HG02938 (cell line): Measurements from ENCODE around the gene RAD23A.
"Not testable (repeated sequence)": the region's sequence is repeated elsewhere in the genome, so short reads cannot be mapped to it uniquely, and the experiment has no call there.

ENCODE experiments used
- ATAC-seq: cut with Tn5 transposase; IDR thresholded peaks from one replicate; pipeline ENCODE4 v1.9.1; 2021; ENCODE audit warnings: mild to moderate bottlenecking, moderate library complexity; ENCODE audit not compliant: unreplicated experiment

The RAD23A gene

GRCh38 chr19:12954612-12954962 is 8.9 kb downstream of the RAD23A start:
- ATAC-seq, result no peak

- ATAC-seq, result not testable (repeated sequence)
These were observed 9.9 kb downstream of the RAD23A start for GRCh38 chr19:12955575-12955974.

DNA sequence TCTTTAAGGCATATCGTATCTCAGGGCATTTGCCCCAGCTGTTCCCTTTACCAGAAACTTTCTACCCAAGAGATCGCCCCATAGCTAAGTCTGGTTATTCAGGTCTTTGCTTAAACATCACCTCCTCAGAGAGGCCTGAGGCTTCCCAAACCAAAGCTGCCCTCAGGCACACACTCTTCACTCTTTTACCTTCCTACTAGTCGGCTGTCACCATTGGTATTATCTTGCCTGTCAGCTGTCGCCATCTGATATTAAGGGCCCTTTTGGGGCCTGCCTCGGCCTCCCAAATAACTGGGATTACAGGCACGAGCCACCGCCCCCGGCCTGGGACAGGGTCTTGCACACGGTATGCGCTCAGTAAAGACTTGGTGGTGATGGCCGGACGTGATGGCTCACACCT is 10.3 kb downstream of the RAD23A start:
- ATAC-seq, result no peak

DNA sequence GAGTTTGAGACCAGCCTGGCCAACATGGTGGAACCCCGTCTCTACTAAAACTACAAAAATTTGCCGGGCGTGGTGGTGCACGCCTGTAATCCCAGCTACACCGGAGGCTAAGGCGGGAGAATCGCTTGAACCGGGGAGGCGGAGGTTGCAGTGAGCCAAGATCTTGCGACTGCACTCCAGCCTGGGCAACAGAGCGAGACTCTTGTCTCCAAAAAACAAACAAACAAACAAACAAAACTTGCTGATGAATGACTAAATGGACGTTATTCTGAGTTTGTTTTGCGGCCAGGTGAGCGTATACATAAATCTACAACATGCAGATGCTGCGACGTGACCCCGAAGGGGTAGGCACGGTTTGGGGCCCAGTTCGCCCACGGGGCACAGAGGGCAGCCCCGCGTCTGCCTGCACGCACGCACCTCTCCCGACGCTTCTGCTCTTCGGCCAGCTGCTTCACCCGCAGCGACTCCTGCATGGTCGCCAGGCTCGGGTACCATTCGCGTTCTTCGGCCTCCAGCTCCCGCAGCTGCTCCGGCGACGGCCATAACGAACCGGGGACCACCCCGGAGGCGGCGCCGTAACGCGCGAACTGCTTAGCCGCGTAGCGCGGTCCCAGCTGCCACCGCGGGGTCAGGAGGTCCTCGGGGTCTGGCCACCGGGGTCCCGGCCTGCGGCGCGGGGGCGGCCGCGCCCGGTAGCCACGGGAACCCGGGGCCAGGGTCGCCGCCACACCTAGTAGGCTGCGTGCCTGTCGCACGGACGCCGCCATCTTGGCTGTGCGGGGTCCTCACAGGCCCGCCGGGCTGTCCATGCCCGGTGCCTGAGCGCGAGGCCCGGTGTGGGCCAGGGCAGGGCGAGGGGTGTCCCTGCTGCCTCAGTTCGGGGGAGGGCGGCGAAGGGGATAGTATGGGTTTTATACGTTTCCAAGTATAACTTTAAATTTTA is 11.1 kb downstream of the RAD23A start, which contains the start of gene GADD45GIP1:
GADD45GIP1 (minus strand) TSS at position 778 of the 943 bp plus-strand sequence; CDS start at position 767, 11 bp downstream.
- ATAC-seq, result peak; percentile 68

DNA sequence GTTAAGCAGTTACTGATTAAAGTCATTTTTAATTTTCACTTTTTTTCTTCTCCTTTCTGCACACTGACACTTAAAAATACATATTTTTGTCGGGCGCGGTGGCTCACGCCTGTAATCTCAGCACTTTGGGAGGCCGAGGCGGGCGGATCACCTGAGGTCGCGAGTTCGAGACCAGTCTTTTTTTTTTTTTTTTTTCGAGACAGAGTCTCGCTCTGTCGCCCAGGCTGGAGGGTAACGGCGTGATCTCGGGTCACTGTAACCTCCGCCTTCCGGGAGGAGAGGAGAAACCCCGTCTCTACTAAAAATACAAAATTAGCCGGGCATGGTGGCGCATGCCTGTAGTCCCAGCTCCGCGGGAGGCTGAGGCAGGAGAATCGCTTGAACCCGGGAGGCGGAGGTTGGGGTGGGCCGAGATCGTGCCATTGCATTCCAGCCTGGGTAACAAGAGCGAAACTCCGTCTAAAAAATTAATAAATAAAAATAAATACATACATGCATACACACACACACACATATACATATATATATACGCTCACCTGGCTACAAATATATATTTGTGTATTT is 11.8 kb downstream of the RAD23A start:
- ATAC-seq, result not testable (repeated sequence)

DNA sequence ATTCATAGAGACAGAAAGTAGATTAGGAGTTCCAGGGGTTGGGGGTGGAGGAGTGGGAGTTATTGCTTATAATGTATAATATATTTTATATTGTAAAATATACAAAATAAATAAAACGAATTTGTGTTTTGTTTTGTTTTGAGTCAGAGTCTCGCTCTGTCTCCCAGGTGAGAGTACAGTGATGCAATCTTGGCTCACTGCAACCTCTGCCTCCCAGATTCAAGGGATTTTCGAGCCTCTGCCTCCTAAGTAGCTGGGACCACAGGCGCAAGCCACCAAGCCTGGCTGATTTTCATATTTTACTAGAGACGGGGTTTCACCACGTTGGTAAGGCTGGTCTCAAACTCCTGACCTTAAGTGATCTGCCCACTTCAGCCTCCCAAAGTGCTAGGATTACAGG is 13.8 kb downstream of the RAD23A start:
- no peak for ATAC-seq

DNA sequence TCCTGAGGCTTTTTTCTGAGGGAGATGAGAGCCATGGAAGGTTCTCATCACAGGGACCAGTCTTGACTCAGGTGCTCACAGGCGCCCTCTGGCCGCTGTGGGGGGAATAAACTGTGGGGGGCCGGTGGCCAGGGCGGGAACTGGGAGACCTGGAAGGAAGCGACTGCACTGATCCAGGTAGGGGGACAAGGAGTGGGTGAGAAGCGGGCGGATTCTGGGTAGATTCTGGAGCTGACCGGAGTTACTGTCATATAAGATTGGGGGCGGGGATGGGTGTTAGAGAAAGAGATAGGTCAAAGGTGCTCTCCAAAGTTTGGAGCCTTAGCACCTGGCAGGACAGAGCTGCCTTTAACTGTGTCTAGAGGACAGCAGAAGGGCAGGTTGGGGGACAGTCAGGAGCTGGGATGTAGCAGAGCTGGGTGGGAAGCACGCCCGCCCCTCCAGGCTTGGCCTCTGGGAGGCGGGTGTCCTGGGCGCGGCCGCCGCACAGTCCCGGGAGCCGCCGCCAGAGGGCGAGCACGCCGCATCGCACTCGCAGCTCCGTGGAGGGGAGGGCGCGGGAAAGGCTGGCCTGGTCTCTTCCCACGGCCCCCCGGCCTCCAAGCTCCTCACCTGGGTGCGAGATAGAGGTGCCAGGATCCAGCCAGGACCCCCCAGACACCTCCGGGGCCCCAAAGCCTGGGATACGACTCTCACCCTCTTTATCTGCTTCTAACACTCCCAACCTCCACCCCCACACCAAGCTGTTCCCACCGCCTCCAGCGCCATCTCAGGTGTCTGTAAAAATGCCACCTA is 19.6 kb downstream of the RAD23A start:
- no peak for ATAC-seq

GRCh38 chr19:12965812-12966135 is 20.1 kb downstream of the RAD23A start:
- no peak for ATAC-seq

DNA sequence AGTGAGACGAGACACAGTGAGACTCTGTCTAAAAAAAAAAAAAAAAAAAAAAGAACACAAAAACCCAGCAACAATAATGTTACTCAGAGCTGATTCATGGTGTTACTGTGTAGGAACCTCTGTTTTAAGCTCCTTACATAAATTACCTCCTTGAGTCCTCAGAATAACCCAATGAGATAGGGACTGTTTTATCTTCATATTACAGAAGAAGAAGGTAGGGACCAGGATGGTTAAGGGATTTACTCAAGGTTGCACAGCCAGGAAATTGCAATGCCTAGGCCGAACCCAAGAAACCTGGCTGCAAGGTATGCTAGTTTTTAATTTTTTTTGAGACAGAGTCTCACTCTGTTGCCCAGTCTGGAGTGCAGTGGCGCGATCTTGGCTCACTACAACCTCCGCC is 22.2 kb downstream of the RAD23A start:
- ATAC-seq, result no peak

GRCh38 chr19:12969292-12969988 is 23.8 kb downstream of the RAD23A start, which contains the start of gene DAND5:
DAND5 (plus strand) TSS chr19:12969576; CDS start chr19:12969661, 85 bp downstream.
- ATAC-seq, result no peak

GRCh38 chr19:12970070-12970820 is 24.6 kb downstream of the RAD23A start:
- no peak for ATAC-seq

DNA sequence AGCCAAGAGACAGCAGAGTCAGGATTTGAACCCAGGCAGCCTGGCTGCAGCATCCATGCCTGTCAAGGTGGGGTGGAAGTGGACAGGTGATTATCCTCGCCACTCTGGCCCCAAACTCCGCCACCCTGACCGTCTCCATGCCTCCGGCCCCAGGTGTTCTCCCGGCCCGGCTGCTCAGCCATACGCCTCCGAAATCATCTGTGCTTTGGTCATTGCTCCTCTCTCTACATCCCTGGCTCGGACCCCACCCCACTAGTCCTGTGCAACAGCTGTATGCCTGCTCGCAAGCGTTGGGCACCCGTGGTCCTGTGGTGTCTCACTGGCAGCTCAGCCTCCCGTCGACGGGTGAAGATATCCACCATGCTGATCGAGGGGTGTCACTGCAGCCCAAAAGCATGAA is 27.6 kb downstream of the RAD23A start:
- ATAC-seq, result no peak

DNA sequence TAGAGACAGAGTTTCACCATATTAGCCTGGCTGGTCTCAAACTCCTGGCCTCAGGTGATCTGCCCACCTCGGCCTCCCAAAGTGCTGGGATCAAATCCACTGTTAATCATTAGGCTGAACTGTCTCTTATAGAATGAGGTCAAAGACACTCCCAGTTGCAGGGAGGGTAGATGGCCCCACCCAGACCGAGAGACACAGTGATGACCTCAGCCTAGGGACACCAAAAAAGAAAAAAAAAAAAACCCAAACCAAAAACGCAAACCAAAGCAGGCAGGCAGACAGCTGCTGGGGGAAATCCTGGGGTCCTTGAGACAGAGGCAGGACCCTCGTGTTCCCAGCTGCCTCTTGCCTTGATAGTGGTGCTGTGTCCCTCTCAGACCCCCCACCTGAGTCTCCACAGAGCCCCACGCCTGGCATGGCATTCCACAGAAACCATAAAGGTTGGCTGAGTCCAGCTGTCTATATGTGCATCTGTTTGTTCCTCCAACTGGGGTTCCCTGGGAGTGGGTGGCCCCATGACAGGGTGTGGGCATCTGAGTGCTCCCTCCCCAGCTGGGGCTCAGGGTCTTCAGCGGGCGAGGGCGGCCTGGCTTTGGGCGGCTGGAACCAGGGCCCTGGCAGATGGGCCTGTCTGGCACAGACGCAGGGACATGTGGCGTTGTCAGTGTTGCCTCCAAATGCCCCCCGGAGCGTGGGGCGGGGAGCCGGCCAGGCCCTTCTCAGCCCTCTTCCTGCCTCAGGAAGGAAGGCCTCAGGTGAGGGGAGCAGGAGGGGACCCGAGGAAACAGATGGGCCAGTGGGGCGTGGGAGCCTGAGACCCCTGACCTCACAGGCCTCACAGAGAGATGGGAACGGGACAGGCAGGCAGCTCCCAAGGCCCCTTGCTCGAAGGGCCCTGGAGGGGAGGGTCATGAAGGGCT is 28.9 kb downstream of the RAD23A start:
- no peak for ATAC-seq

- no peak for ATAC-seq
These were observed 29.6 kb downstream of the RAD23A start for GRCh38 chr19:12975221-12975741.

DNA sequence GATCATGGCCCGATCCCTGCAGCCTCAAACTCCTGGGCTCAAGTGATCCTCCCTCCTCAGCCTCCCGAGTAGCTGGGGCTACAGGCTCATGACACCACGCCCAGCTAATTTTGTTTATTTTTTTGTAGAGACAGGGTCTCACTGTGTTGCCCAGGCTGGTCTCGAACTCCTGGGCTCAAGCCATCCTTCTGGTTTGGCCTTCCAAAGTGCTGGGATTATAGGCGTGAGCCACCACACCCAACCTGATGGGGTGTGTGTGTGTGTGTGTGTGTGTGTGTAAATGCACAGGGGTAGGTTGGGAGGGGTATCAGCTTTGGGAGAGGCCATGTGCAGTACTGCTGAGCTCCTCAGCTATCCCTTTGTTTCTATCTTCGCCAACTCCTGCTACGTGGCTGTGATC is 30.4 kb downstream of the RAD23A start:
- ATAC-seq, result not testable (repeated sequence)

DNA sequence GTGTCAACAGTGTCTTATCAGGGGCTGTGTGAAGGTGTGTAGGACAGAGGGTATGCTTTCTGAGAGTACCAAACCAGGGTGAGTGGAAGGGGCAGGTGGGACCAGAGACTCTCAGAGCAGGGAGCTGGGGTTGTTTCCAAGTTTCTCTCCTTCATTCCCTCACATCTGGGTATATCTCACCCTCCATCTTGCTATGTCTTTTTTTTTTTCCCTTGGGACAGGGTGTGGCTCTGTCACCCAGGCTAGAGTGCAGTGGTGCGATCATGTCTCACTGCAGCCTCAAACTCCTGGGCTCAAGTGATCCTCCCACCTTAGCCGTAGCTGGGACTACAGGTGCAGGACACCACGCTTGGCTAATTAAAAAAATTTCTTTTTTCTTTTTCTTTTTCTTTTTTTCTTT is 34.3 kb downstream of the RAD23A start:
- no peak for ATAC-seq

DNA sequence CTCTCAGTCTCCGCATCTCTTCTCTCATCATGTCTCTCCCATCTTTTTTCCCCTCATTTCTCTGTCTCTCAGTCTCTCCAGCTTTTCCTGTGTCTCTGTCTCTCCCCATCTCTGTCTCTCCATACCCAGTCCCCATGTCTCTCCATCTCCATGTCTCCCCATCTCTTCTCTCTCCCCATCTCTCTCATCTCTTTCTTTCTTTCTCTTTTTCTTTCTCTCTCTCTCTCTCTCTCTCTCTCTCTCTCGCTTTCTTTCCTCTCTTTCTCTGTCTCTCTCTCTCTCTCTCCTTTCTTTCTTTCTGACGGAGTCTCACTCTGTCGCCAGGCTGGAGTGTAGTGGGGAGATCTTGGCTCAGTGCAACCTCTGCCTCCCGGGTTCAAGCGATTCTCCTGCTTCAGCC is 37.0 kb downstream of the RAD23A start:
- no peak for ATAC-seq

GRCh38 chr19:12983091-12983490 is 37.4 kb downstream of the RAD23A start:
- no peak for ATAC-seq
